GM19452 (cell line): ENCODE data around the gene KCNQ1.

Source experiments
- ATAC-seq: cut with Tn5 transposase; IDR thresholded peaks from one replicate; pipeline ENCODE4 v1.9.1; 2021; ENCODE audit not compliant: unreplicated experiment

The KCNQ1 gene

DNA sequence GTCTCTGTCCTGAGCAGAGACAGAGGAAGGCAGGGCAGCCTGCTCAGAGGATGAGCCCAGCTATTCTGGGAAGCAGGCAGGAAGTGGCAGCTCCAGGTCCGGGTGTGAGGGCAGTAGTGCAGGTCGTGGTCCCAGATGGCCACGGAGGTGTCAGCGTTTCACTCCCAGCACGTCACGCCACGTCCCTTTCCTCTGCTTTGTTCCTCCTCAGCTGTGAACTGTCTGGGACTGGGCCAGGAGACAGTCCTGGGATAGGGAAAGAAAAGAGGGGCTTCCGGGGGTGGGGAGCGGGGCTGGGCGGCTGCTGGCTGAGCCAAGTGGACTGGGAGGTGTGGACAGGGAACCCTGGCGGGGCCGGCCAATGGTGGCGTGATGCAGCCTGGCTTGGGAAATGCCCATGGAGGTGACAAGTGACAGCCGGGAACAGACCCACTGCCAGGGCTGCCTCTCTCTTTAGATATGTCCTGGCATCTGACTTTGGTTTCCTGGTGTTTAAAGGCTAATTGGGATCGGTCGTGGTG, 64.7 kb downstream of the KCNQ1 start:
- ATAC-seq, result no peak

- ATAC-seq, result no peak
Observed at GRCh38 chr11:2510626-2511402, 66.0 kb downstream of the KCNQ1 start.

- no peak for ATAC-seq
Observed at GRCh38 chr11:2511421-2512369, 66.9 kb downstream of the KCNQ1 start.

DNA sequence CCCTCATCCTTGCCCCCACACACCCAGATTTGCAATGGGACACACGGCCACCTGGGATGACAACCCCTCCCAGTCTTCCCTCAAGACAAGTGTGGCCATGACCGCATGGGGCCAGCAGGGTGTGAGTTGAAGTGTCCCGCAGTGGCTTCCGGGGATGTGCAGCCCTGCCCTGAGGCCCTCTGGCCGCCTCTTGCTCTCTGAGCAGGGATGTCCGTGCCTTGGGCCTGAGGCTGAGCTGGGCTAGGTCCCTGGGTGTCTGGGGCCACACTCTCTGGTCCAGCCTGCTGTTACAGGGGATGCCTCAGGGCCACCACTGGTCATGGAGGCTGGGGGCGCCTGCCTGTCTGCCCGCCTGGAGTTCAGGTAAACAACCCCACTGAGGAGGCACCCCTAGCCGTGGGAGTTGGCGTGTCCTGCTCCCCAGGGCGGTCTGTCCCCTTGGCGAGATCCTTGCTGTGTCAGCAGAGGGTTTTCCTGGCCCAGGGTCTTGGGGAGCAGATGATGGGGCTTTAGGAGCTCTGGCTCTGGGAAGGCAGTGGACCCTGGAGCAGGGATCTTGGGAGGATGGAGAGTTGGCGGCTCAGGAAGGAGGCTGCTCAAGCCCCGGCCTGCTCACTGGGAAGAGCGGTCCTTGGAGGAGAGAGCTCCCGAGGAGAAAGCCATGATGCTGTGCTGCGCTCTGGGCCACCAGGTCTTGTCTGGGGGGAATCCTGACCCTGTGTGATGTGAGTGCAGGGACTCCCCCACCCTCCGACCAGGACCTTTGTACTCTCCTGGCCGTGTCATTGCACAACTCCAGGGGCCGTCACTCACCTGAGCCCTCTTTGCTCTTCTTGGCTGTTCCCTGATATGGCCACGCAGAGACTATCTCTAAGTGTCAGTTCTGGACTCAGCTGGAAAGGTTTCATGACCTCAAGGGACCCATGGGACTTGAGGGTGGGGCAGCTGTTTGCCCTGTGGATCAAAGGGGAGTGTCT, 67.9 kb downstream of the KCNQ1 start:
- no peak for ATAC-seq

DNA sequence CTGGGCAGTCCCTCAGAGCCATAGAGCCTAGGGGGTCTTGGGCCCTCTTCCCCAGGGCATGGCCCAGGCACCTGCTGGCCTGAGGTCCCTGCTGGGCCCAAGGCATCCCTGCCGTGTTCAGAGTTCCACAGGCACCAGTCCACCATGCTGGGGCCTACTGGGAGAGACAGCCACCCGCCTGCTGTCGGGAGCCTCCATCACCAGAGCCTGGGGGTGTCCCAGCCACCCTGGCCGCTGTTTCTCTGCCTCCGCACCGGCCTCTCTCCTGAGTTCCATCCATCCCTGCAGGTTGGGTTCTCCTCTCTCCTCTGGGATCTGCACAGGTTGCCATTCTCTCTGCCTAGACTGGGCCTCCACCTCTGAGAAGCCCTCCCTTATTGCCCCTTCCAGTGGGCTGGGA, 68.6 kb downstream of the KCNQ1 start:
- no peak for ATAC-seq

- no peak for ATAC-seq
Observed at GRCh38 chr11:2515401-2516275, 70.8 kb downstream of the KCNQ1 start.

- ATAC-seq, result no peak
Observed at GRCh38 chr11:2516276-2517015, 71.6 kb downstream of the KCNQ1 start.

GRCh38 chr11:2517016-2517385, 72.2 kb downstream of the KCNQ1 start:
- ATAC-seq, result no peak

DNA sequence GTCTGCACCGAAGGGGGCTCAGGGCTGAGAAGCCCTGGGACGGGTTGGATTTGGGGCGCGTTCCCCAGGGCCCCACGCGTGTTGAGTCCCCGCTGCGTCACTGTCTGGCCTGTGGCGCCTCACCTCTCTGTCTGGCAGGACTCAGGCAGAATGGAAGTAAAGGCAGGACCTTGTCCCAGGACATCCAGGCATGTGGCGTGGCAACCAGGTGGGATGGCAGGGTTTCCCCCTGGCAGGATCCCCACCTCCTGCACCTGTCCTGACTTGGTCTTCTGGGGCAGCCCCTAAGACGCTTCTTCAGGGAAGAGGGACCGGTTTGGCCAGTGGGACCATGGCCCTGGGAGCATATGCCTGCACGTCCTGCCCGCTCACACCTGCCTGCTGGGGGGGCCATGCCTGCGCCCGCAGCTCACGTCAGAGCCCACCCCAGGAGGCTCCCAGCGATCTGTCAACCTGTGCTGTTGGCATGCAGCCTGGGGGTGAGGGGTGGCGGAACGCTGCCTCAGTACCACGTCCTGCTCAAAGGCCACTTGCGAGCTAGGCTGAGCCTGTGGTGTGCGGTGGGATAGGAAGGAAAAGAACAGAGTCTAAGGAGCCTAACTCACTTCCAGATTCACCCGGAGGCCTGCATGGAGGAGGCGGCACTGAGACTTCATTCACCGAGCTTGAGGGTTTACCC, 72.7 kb downstream of the KCNQ1 start:
- no peak for ATAC-seq

GRCh38 chr11:2518111-2518982, 73.5 kb downstream of the KCNQ1 start:
- ATAC-seq, result no peak

DNA sequence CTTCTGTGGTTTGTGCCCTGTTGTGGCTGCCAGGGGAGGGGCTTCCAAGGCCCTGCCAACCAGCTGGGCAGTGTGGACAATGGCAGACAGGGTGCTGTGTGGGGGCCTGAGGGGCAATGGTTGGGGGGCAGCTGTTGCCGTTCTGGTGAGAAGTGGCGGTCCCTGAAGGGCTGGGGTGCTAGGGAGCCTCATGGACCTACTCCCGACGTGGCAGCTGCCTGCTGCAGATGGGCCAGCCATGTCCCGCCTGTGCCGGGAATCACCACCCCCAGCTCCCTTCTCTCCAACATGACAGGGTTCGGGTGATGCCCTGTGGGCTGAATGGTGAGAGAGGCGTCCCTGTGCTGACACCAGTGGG, 74.2 kb downstream of the KCNQ1 start:
- no peak for ATAC-seq

- ATAC-seq, result no peak
Observed at GRCh38 chr11:2519517-2519861, 74.7 kb downstream of the KCNQ1 start.

DNA sequence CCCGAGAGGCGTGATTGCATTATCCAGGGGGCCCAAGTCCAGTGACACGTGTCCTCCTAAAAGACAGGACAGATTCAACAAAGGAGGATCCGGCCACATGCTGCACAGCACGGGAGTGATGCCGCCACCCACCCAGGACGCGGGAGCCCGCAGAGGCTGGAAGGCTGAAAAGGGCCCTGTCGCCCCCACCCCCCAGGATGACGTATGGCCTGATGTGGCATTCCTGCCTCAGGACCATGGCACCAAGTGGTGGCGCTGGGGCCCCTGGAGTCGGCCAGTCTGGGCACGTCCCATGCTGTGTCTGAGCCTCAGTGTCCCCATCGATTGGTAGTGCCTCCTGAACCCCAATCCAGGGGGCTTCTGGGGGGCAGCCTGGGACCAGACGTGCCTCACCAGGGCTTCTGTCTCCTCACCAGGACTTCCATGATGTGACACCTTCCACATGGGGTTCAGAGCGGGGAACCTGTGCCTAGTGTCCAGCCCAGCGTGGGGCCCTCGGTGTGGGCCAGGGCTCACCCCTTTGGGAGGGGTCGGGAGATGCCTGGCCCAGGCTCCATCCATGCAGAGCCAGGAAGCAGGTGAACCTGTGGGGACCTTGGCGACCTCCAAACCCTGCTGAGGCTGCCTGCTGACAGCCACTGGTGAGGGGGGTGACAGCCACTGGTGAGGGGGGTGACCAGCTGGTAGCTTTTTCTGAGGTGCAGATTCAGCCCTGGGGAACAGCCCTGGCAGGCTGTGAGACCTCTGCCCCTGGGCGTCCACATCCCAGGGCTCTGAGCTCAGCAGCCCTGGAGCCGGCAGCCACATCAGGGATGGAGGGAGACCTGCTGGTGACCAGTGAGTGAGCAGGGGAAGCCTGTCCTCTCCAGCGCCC, 75.3 kb downstream of the KCNQ1 start:
- no peak for ATAC-seq

DNA sequence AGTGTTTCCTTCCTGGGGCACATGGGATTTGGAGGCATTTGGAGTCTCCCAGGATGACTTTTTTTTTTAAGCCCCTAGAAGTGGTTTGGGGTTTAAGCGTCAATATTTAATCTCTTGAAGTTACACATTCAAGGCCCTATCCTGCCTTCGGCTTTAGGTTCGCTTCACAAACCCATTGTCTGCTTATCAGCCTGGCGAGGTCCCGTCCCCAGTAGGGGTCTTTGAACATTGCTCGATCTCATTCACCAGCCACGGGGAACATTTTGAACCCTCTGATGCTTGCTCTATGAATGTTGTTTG, 75.9 kb downstream of the KCNQ1 start:
- ATAC-seq, result no peak

DNA sequence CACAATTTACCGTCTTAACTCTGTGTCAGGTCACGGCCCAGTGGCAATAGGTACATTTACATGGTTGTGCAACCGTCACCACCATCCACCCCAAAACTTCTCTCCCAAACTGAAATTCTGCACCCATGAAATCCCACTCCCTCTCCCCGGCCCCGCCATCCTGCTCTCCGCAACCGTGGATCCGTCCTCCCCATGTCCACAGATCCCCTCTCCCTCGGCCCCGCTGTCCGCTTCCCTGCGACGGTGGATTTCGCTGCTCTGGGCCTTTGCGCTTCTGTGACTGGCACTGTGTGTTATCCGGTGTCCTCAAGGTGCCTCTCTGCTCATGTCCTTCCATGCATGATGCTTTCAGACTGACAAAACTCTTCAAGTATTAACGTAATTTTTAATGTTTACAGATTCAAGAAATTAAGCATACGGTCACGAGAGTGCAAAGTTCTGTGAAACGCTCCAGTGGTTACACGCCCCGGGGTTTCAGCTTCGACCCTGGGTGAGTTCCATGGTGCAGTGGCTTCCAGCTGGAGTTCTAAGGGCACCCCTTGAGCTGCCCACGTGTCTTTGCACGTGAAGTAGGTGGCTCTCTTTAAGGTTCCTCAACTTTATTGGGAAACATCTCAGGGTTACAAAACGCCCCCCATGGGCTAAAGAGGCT, 76.4 kb downstream of the KCNQ1 start:
- ATAC-seq, result no peak
